Muscle layer of duodenum (tissue), 2 donors: ENCODE measurements around the gene LRMDA.

ENCODE experiments used
- H3K27ac ChIP-seq: one replicate; pipeline ENCODE4 v1.7.0; 2013; ENCODE audit warnings: mild to moderate bottlenecking, low read length
- H3K27me3 ChIP-seq: one replicate; pipeline ENCODE4 v1.7.0; 2013; ENCODE audit warnings: low read depth, mild to moderate bottlenecking, control low read depth, low read length
- H3K36me3 ChIP-seq, 2 donors: one replicate each; pipeline ENCODE4 v1.7.0; 2013; ENCODE audit warnings: low read length in 2 of 2, control low read depth in 1 of 2, mild to moderate bottlenecking in 1 of 2; ENCODE audit not compliant: insufficient read depth in 2 of 2, control insufficient read depth in 1 of 2
- H3K4me1 ChIP-seq, 2 donors: one replicate each; pipeline ENCODE4 v1.7.0; 2013; ENCODE audit warnings: low read length in 2 of 2, mild to moderate bottlenecking in 2 of 2, control low read depth in 1 of 2, moderate library complexity in 1 of 2; ENCODE audit not compliant: insufficient read depth in 2 of 2, control insufficient read depth in 1 of 2
- H3K4me3 ChIP-seq, 2 donors: one replicate each; pipeline ENCODE4 v1.7.0; 2013; ENCODE audit warnings: low read length in 2 of 2, low read depth in 1 of 2, mild to moderate bottlenecking in 1 of 2
- H3K9me3 ChIP-seq, 2 donors: one replicate each; pipeline ENCODE4 v1.7.0; 2013; ENCODE audit warnings: low read length in 2 of 2, control low read depth in 1 of 2, mild to moderate bottlenecking in 1 of 2; ENCODE audit not compliant: control insufficient read depth in 1 of 2
- donor health status: healthy.

The LRMDA gene

GRCh38 chr10:76305930-76306615 is 874.6 kb downstream of the LRMDA start:
- no peaks in the 10 kb centered on the region for H3K36me3 ChIP-seq
- H3K4me3 ChIP-seq, result no peak overlapping the region
- no peak overlapping the region for H3K27ac ChIP-seq
- no peaks in the 10 kb centered on the region for H3K9me3 ChIP-seq
- H3K27me3 ChIP-seq, result no peaks in the 10 kb centered on the region
- H3K4me1 ChIP-seq, result peaks cover 7 to 42% of the 10 kb centered on the region in 2 donors

GRCh38 chr10:76306856-76307255 is 875.4 kb downstream of the LRMDA start:
- no peak overlapping the region for H3K4me3 ChIP-seq
- H3K27me3 ChIP-seq, result no peaks in the 10 kb centered on the region
- no peaks in the 10 kb centered on the region for H3K36me3 ChIP-seq
- peaks cover 7 to 46% of the 10 kb centered on the region in 2 donors for H3K4me1 ChIP-seq
- H3K9me3 ChIP-seq, result no peaks in the 10 kb centered on the region
- no peak overlapping the region for H3K27ac ChIP-seq

- Histone ChIP-seq H3K4me1 (peaks cover 0 to 38% of the 10 kb centered on the region in 2 donors), H3K9me3 (no peaks in the 10 kb centered on the region), H3K36me3 (no peaks in the 10 kb centered on the region), H3K4me3 (no peak overlapping the region), H3K27ac (no peak overlapping the region), H3K27me3 (no peaks in the 10 kb centered on the region)
Measured at GRCh38 chr10:76309070-76309469, 877.6 kb downstream of the LRMDA start.

GRCh38 chr10:76309741-76310587 is 878.5 kb downstream of the LRMDA start:
- H3K27ac ChIP-seq, result no peak overlapping the region

GRCh38 chr10:76310588-76311080 is 879.2 kb downstream of the LRMDA start:
- Histone ChIP-seq H3K4me1 (peaks cover 0 to 38% of the 10 kb centered on the region in 2 donors), H3K9me3 (no peaks in the 10 kb centered on the region), H3K36me3 (no peaks in the 10 kb centered on the region), H3K4me3 (no peak overlapping the region), H3K27ac (no peak overlapping the region), H3K27me3 (no peaks in the 10 kb centered on the region)

More at GRCh38 chr10:76309741-76310587, 878.5 kb downstream of the LRMDA start:
- no peaks in the 10 kb centered on the region for H3K36me3 ChIP-seq
- H3K4me1 ChIP-seq, result peaks cover 0 to 38% of the 10 kb centered on the region in 2 donors
- H3K4me3 ChIP-seq, result no peak overlapping the region
- no peaks in the 10 kb centered on the region for H3K27me3 ChIP-seq
- no peaks in the 10 kb centered on the region for H3K9me3 ChIP-seq

GRCh38 chr10:76311752-76312636 is 880.6 kb downstream of the LRMDA start:
- H3K36me3 ChIP-seq, result no peaks in the 10 kb centered on the region
- H3K4me1 ChIP-seq, result peaks cover 0 to 38% of the 10 kb centered on the region in 2 donors
- no peaks in the 10 kb centered on the region for H3K27me3 ChIP-seq
- H3K27ac ChIP-seq, result no peak overlapping the region
- H3K9me3 ChIP-seq, result no peaks in the 10 kb centered on the region
- no peak overlapping the region for H3K4me3 ChIP-seq

GRCh38 chr10:76315240-76315639 is 883.8 kb downstream of the LRMDA start:
- H3K27me3 ChIP-seq, result no peaks in the 10 kb centered on the region
- no peak overlapping the region for H3K27ac ChIP-seq
- peaks cover 0 to 2% of the 10 kb centered on the region in 2 donors for H3K9me3 ChIP-seq
- H3K4me1 ChIP-seq, result peaks cover 0 to 29% of the 10 kb centered on the region in 2 donors
- H3K4me3 ChIP-seq, result no peak overlapping the region
- no peaks in the 10 kb centered on the region for H3K36me3 ChIP-seq

GRCh38 chr10:76316234-76316633 is 884.8 kb downstream of the LRMDA start:
- Histone ChIP-seq H3K27ac (no peak overlapping the region), H3K4me3 (no peak overlapping the region), H3K36me3 (no peaks in the 10 kb centered on the region), H3K9me3 (peaks cover 0 to 2% of the 10 kb centered on the region in 2 donors), H3K4me1 (peaks cover 0 to 19% of the 10 kb centered on the region in 2 donors), H3K27me3 (no peaks in the 10 kb centered on the region)

GRCh38 chr10:76317078-76317477 is 885.7 kb downstream of the LRMDA start:
- Histone ChIP-seq H3K9me3 (peaks cover 0 to 2% of the 10 kb centered on the region in 2 donors), H3K27ac (no peak overlapping the region), H3K36me3 (no peaks in the 10 kb centered on the region), H3K4me1 (peaks cover 0 to 10% of the 10 kb centered on the region in 2 donors), H3K27me3 (no peaks in the 10 kb centered on the region), H3K4me3 (no peak overlapping the region)

- H3K4me1 ChIP-seq, result peaks cover 0 to 7% of the 10 kb centered on the region in 2 donors
- H3K27ac ChIP-seq, result no peak overlapping the region
- H3K27me3 ChIP-seq, result no peaks in the 10 kb centered on the region
- H3K4me3 ChIP-seq, result no peak overlapping the region
- H3K9me3 ChIP-seq, result peaks cover 0 to 2% of the 10 kb centered on the region in 2 donors
- no peaks in the 10 kb centered on the region for H3K36me3 ChIP-seq
Measured at GRCh38 chr10:76318211-76318610, 886.8 kb downstream of the LRMDA start.
